ENCODE data around the gene CDH5.

The CDH5 gene

GRCh38 chr16:66395806-66396555, 29.5 kb downstream of the CDH5 start:
- DNase-seq, result no peak

GRCh38 chr16:66397736-66398433, 31.4 kb downstream of the CDH5 start:
- DNase-seq, result no peak

- no peak for DNase-seq
Observed at GRCh38 chr16:66399031-66399430, 32.5 kb downstream of the CDH5 start.

- no peak for DNase-seq
Observed at GRCh38 chr16:66399930-66400329, 33.4 kb downstream of the CDH5 start.

- DNase-seq, result no peak
Observed at GRCh38 chr16:66400503-66401380, 34.3 kb downstream of the CDH5 start.

DNA sequence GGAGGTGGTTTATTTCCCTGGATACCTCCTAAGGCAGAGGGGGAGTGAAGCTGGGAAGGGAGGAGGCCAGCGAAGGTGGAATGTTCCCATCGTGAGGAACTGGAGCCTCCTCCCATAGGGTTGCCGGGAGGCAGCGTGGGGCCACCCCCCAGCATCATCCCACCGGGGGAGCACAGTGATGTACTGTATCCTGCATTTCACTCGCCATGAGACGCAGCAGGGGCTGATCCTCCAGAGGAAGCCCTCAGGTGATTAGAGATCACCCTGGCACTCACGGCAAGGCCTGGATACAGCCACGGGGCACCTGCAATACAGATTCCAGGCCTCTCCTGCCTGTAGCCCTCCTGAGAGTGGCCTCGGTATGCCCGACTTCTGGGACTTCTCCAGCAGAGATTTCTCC, 35.1 kb downstream of the CDH5 start:
- no peak for DNase-seq

- DNase-seq, result no peak
Observed at GRCh38 chr16:66402166-66402565, 35.7 kb downstream of the CDH5 start.

DNA sequence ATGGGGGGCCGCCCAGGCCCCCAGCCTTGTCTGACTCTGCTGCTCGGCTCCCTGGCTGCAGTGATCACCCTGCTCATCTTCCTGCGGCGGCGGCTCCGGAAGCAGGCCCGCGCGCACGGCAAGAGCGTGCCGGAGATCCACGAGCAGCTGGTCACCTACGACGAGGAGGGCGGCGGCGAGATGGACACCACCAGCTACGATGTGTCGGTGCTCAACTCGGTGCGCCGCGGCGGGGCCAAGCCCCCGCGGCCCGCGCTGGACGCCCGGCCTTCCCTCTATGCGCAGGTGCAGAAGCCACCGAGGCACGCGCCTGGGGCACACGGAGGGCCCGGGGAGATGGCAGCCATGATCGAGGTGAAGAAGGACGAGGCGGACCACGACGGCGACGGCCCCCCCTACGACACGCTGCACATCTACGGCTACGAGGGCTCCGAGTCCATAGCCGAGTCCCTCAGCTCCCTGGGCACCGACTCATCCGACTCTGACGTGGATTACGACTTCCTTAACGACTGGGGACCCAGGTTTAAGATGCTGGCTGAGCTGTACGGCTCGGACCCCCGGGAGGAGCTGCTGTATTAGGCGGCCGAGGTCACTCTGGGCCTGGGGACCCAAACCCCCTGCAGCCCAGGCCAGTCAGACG, 36.2 kb downstream of the CDH5 start:
- no peak for DNase-seq

DNA sequence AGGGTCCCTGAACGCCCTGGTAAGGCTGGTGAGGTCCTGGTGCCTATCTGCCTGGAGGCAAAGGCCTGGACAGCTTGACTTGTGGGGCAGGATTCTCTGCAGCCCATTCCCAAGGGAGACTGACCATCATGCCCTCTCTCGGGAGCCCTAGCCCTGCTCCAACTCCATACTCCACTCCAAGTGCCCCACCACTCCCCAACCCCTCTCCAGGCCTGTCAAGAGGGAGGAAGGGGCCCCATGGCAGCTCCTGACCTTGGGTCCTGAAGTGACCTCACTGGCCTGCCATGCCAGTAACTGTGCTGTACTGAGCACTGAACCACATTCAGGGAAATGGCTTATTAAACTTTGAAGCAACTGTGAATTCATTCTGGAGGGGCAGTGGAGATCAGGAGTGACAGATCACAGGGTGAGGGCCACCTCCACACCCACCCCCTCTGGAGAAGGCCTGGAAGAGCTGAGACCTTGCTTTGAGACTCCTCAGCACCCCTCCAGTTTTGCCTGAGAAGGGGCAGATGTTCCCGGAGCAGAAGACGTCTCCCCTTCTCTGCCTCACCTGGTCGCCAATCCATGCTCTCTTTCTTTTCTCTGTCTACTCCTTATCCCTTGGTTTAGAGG, 37.1 kb downstream of the CDH5 start:
- no peak for DNase-seq

DNA sequence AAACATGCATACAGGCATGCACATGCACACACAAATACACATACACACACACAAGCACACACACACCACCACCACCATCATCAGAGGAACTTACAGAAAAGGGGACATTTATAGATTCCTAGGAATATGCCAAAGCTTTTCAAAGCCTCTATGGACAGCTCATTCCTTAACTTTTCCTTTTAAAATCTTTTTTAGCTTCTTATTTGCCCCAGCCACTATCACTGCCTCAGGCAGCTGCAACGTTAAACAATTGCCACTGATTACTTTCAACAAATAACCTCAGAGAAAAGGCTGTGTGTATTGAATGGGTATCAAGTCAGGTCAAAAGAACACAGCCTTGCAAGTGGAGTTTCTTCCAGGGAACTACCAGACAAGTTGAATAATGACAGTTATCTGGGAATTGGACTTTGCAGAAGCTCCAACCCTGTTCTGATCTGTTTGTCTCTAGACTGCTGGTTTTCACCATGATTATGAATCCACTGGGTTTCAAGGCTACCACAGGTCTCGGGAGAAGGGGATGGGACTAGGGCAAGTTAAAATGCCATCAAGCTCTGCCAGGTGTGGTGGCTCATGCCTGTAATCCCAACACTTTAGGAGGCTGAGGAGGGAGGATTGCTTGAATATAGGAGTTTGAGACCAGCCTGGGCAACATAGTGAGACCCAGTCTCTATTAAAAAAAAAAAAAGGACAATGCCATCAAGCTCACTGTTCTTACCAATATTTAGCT, 38.7 kb downstream of the CDH5 start:
- no peak for DNase-seq

- peak; percentile 86 to 92 for DNase-seq
Observed at GRCh38 chr16:66406534-66407221, 40.2 kb downstream of the CDH5 start.

DNA sequence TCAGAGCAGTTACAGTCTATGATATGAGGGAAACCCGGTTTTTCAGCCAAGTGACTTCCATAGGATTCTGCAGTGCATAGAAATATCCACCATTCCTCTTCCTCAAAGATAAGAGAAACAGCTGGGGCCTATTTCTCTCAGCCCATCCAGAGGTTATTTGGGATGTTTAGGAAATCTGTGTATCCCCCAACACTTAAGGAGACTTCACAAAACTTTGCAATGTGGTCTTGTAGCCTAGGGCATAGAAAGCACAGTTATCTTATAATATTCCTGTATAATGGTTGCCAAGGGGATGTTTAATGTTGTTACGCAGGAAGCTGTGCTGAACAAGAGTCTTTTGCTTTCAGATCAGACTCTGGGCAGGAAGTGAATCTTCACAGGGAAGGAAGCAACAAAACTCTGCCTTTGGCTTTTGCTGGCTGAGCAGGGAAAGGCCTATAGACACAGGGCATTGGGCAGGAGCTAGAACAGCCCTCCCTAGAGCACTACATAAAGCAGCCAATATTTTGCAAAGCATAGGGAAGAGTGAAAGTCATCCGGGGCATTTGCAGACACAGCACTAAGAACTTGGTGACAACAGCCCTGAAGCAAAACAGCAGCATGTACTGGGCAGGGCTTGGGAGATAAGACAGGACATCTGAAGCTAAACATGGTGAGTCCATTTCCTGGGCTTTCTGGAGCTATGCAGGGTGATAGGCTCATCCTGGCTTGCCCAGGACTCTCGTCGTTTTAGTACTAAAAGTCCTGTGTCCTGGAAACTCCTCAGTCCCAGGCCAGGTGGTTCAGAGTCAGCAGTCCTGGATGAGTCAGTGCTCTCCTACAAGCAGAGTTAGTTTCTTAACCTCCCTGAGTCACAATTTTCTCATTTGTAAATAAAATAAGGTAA, 41.9 kb downstream of the CDH5 start:
- DNase-seq, result peak; percentile 19 to 20

DNA sequence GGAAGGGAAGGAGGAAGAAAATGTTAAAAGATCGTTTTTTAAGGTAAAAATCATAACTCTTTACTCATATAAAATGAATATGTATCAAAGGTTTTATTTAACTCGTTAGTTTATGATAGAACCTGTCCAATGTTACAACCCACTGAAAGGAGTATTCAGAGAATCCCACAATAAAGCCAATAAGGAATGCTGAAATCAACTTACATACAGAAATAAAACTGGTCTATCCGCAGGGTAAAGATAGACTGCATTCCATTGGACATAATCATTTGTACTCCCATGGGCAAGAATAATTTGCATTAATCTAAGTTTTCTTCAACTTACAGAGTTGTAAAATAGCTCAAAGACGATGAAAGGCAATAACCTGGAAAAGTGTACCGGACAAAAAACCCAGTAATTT, 42.7 kb downstream of the CDH5 start:
- DNase-seq, result no peak

GRCh38 chr16:66412182-66412581, 45.7 kb downstream of the CDH5 start:
- DNase-seq, result no peak

- DNase-seq, result no peak
Observed at GRCh38 chr16:66414891-66415290, 48.4 kb downstream of the CDH5 start.

- no peak for DNase-seq
Observed at GRCh38 chr16:66416136-66416535, 49.6 kb downstream of the CDH5 start.

- DNase-seq, result no peak
Observed at GRCh38 chr16:66416939-66417700, 50.6 kb downstream of the CDH5 start.

GRCh38 chr16:66418165-66418962, 51.9 kb downstream of the CDH5 start:
- DNase-seq, result no peak

- no peak for DNase-seq
Observed at GRCh38 chr16:66419527-66419926, 53.0 kb downstream of the CDH5 start.
